Stimulated activated CD8-positive, alpha-beta memory T cell treated with anti-CD3 and anti-CD28 coated beads, Interleukin-7, amount 100 ng/mL, for 24 hours (primary cell): ENCODE measurements around the gene PIGW.
A peak's percentile ranks its signal among the peaks of the same experiment; 100 is the strongest.

Experiments used
- DNase-seq: peaks from one replicate; pipeline ENCODE4 v3.0.0-alpha.2; 2020; ENCODE audit warnings: low read depth

PIGW gene

GRCh38 chr17:36509272-36509985 is 25.4 kb upstream of the PIGW start:
- DNase-seq: no peak

DNA sequence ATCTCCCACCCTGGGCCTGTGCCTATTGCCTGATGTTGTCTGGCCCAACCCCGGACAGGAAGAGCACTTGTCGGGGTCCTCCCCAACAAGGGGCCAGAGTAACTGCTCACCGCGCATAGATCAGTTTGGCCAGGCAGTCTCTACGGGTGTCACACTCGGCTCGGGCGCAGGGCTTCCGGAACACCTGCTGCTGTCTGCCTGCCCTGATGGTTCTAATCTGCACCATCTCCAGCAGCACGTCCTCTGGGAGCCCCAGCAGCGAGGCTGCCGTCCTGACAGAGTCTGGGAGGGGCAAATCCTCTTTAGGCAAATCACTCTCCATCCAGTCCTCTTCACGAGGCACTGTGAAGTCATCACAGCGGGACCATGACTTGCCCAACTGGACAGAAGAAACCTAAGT is 24.2 kb upstream of the PIGW start:
- DNase-seq: no peak

DNA sequence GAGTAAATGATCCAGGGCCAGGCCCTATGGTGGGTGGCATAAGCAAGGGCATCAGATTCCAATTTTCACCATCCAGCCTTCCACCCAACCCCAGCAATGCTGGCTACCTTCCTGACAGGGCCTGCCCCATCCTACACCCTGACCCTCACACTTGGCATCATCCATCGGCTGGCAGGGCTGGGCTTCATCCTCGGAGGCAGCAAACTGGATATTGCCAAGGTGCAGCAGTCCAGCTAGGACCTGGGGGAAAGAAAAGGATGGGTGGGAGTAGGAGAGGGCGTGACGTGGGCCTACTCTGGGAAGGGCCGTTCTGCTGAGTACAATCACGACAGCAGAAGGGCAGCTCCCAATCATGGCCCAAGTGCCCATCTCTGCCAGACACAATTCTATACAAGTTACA is 23.6 kb upstream of the PIGW start:
- DNase-seq: no peak

- no peak for DNase-seq
Measured at GRCh38 chr17:36512641-36513040, 22.1 kb upstream of the PIGW start.

- no peak for DNase-seq
Measured at GRCh38 chr17:36514856-36515255, 19.9 kb upstream of the PIGW start.

DNA sequence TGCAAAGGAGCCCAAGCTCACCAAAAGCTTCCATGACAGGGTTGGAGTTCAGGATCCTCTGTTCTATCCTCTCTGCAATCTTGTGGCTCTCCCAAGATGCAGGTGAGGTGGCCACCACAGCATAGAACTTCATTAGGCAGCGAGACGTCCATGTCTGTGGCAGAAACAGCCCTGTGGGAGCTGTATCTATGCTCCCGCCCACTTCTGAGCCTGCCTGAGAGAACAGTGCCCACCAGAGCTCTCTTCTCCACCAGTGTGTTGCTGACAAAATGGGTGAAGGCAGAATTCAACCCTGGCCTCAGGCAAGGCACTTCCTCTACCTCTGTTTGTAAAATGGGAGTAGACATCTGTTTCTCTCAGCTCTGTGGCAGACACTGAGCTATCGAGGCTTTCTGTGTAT is 18.9 kb upstream of the PIGW start:
- no peak for DNase-seq

- no peak for DNase-seq
Measured at GRCh38 chr17:36523113-36523512, 11.7 kb upstream of the PIGW start.

DNA sequence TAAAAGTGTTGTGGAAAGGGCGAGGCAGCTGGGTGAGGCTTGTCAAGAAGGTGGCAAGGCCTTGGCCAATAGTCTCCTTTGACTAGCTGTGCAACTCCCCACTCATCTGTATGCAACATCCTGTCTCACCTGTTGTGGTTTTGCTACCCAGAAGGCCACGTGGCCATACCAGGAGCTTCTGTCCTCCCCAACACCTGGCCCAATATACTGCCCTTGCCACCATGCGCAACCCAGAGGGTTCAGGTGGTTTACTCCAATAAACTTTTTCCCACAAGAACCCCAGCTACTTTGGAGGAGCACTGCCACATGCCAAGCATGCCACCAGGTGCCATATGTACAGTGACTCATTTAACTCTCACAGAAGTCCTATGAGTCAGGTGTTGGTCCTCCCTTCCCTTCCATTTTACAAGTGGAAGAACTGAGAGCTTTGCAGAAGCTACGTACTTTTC is 10.3 kb upstream of the PIGW start:
- no peak for DNase-seq

DNA sequence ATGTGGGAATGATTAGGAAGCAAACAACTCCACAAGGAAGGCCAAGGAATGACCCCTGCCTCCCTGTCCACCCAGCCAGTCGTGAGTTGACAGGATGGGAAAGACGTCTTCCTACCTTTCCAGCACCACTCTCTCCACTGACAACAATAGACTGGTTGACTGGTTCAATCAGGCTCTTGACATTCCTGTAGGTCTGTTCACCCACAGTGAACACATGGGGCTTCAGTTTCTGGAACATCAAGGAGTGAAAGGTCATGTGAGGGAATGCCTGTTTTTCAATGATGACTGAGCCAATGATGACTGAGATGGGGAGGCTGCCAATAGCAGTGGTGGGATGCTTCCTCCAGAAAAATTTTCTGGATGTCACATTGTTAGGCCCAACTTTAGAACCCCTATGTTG is 9.7 kb upstream of the PIGW start:
- no peak for DNase-seq

DNA sequence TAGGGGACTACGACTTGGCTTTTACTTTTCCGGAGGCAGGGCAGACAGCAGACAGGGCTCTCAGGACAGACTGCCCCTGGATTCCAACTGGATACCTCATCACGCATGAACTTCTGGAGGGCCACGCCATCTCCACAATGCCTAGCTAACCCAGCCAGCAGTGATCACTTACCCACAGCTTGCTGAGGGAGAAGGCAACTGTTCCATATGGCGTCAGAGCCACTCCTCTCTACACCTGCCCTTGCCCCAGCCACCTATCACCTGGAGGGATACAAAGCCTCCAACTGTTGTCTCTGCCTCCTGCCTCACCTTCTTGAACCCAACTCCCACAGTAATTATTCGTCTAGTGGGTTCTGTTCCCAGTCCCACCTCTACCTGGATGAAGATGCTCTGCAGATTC is 8.9 kb upstream of the PIGW start:
- DNase-seq: no peak

GRCh38 chr17:36527621-36528250 is 7.1 kb upstream of the PIGW start:
- DNase-seq: no peak

GRCh38 chr17:36529121-36529520 is 5.7 kb upstream of the PIGW start:
- DNase-seq: no peak

GRCh38 chr17:36532435-36532975 is 2.3 kb upstream of the PIGW start:
- DNase-seq: no peak

- DNase-seq: no peak
Measured at GRCh38 chr17:36533935-36534839, 600 bp upstream of the PIGW start.

- DNase-seq: no peak
Measured at GRCh38 chr17:36535669-36536081, 888 bp downstream of the PIGW start.

- no peak for DNase-seq
Measured at GRCh38 chr17:36540696-36541095, 5.9 kb downstream of the PIGW start.

DNA sequence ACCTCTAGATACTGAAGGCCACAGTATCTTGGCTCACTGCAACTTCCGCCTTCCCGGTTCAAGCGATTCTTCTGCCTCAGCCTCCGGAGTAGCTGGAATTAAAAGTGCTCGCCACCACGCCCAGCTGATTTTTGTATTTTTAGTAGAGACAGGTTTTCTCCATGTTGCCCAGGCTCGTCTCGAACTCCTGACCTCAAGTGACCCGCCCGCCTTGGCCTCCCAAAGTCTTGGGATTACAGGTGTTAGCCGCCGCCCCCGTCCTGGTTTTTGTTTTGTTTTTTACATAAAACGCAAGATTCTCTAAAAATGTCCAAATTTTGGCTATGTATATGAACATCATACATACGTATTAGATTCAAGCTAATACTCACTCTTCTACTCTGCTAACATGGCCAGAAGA is 8.0 kb downstream of the PIGW start:
- no peak for DNase-seq

GRCh38 chr17:36544044-36544306 is 9.2 kb downstream of the PIGW start:
- no peak for DNase-seq

DNA sequence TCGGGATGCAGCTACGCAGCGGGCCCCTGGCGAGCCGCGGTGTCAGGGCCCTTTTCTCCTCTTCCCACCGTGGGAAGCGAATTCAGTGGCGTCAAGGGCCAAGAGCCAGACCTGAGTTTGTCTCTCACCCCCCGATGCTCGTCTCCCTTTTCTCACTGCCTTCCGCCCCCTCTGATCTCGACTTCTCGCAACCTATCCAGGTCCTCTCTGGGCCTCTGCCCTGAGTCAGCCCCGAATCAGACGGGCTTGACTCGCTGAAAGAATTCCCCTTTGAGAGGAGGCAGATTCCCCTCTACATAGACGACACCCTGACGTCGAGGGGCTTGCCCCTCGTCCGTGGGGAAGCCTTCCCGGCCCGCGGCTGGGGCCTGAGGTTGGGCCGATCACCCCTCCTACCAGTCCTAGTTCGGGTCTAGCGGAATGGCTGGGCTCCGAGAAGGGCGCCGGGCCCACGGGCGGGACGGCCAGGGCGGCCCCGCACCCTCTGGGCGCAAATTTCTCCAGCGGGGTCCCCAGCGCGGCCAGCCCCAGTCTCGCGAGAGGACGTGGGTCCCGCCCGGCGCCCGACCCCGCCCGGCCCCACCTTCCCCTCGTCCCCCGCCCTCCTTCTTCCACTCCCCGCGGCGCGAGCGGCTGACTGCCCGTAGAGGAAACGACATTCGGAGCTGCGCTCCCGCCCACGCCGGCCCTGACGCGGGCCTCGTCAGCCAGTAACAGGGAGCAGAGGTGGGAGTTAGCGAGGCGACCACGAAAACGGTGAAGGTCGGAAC is 9.7 kb downstream of the PIGW start, which contains the start of gene GGNBP2:
Gene GGNBP2, plus strand, starts transcription at position 613 of the 770 bp plus-strand sequence. CDS start 806 bp downstream, outside the sequence.
- peak; percentile 78 for DNase-seq

- no peak for DNase-seq
Measured at GRCh38 chr17:36545077-36545464, 10.3 kb downstream of the PIGW start.

- peak; percentile 92 for DNase-seq
Measured at GRCh38 chr17:36545465-36546417, 11.0 kb downstream of the PIGW start.
